ENCODE results near the gene HTR6.

GRCh38 chr1:19637606-19638005 is 27.1 kb upstream of the HTR6 start:
- no peak for TF ChIP-seq CTCF (IDR thresholded peaks at IDR 0.05)
- no peak for TF ChIP-seq POLR2A (IDR thresholded peaks at IDR 0.05)
